B cell (primary cell): ENCODE data around the gene FBH1. TPM values are rescaled to one million over a fixed set of nuclear protein-coding genes. Genes with fewer than 3 reads are reported as not detected.

Experiments used
- ATAC-seq: fragments of 200-7000 bp; cut with Tn5 transposase; one replicate; pipeline ENCODE4 v1.10.0; 2021; ENCODE audit warnings: low read depth, mild to moderate bottlenecking, moderate number of reproducible peaks, moderate library complexity
- CTCF ChIA-PET: fragments of 350-600 bp; sonication (Branson Sonifier 250); formaldehyde crosslinking; loops from one replicate; lab custom pipeline; 2021; ENCODE audit warnings: antibody characterized with exemption, inconsistent platforms; lab: Charles Lee
- POLR2A ChIA-PET: fragments of 350-600 bp; sonication (Branson Sonifier 250); formaldehyde crosslinking; loops from one replicate; lab custom pipeline; 2021; ENCODE audit warnings: antibody characterized with exemption; lab: Charles Lee
- DNase-seq: peaks from one replicate; pipeline ENCODE4 v3.0.0; 2013
- H2AFZ ChIP-seq: 2 replicates; pipeline ENCODE4 v1.6.1; 2012; ENCODE audit warnings: mild to moderate bottlenecking, low read depth, low read length; ENCODE audit not compliant: insufficient read depth, poor library complexity, severe bottlenecking
- H3K27ac ChIP-seq, 2 donors: 1 replicate in 1 of 2; 2 replicates in 1 of 2; pipeline ENCODE4 v1.5.1; 2012 to 2013; ENCODE audit warnings: low read length in 2 of 2, mild to moderate bottlenecking in 2 of 2, moderate library complexity in 1 of 2
- H3K27me3 ChIP-seq, 4 experiments: fragments of 200-600 bp in 1 of 4; sonication (generic) in 1 of 4; replicated peaks in 1 of 4; 1 replicate in 2 of 4; 2 replicates in 2 of 4; pipeline versions ENCODE4 v1.6.1 to v1.7.0; 2013 to 2016; ENCODE audit warnings: low read length in 3 of 4, mild to moderate bottlenecking in 2 of 4, mixed read lengths in 1 of 4, moderate library complexity in 1 of 4; ENCODE audit not compliant: insufficient read depth in 4 of 4, control insufficient read depth in 3 of 4; ENCODE audit errors: control extremely low read depth in 1 of 4
- H3K36me3 ChIP-seq, 2 experiments: replicated peaks in 1 of 2; 1 replicate in 1 of 2; 2 replicates in 1 of 2; pipeline versions ENCODE4 v1.6.1 to v1.7.1; 2013; ENCODE audit warnings: low read length in 1 of 2; ENCODE audit not compliant: insufficient read depth in 2 of 2, control insufficient read depth in 1 of 2; ENCODE audit errors: control extremely low read depth in 1 of 2, extremely low read depth in 1 of 2
- H3K4me1 ChIP-seq, 2 donors: fragments of 200-600 bp in 1 of 2; sonication (generic) in 1 of 2; 1 replicate in 1 of 2; 2 replicates in 1 of 2; pipeline versions ENCODE4 v1.5.1 to v1.6.1; 2013 to 2017; ENCODE audit warnings: low read length in 2 of 2; ENCODE audit not compliant: control insufficient read depth in 2 of 2, insufficient read depth in 2 of 2
- H3K4me2 ChIP-seq: replicated peaks from 2 replicates; pipeline ENCODE3; 2012; ENCODE audit warnings: mild to moderate bottlenecking, low read depth, low read length; ENCODE audit not compliant: poor library complexity, severe bottlenecking
- H3K4me3 ChIP-seq, 5 experiments: fragments of 200-600 bp in 1 of 5; sonication (generic) in 1 of 5; 1 replicate in 3 of 5; 2 replicates in 2 of 5; pipeline versions ENCODE4 v1.5.1 to v1.7.0; 2011 to 2016; ENCODE audit warnings: low read length in 4 of 5, mild to moderate bottlenecking in 4 of 5, low read depth in 2 of 5, control low read depth in 1 of 5, moderate library complexity in 1 of 5; ENCODE audit not compliant: insufficient read depth in 1 of 5; ENCODE audit errors: control extremely low read depth in 1 of 5, extremely low read depth in 1 of 5
- H3K79me2 ChIP-seq: fragments of 200-600 bp; sonication (generic); one replicate; pipeline ENCODE4 v1.6.0; 2016; ENCODE audit warnings: low read length; ENCODE audit not compliant: control insufficient read depth, insufficient read depth
- H3K9ac ChIP-seq: fragments of 200-600 bp; sonication (generic); 2 replicates; pipeline ENCODE4 v1.6.1; 2017; ENCODE audit warnings: mild to moderate bottlenecking, low read length, moderate library complexity
- H3K9me3 ChIP-seq, 3 donors: one replicate each; pipeline versions ENCODE4 v1.6.1 to v1.7.1; 2013; ENCODE audit warnings: low read length in 2 of 3; ENCODE audit not compliant: control insufficient read depth in 2 of 3, insufficient read depth in 1 of 3; ENCODE audit errors: control extremely low read depth in 1 of 3
- H4K20me1 ChIP-seq: 2 replicates; pipeline ENCODE4 v1.6.0; 2012; ENCODE audit warnings: mild to moderate bottlenecking, low read length; ENCODE audit not compliant: insufficient read depth, control insufficient read depth, poor library complexity, severe bottlenecking
- H3K27ac Mint-ChIP-seq: one replicate; pipeline ENCODE4 v1.8.0; 2021; ENCODE audit warnings: mixed read lengths
- H3K27me3 Mint-ChIP-seq: one replicate; pipeline ENCODE4 v1.8.0; 2021; ENCODE audit warnings: mixed read lengths
- H3K4me1 Mint-ChIP-seq: one replicate; pipeline ENCODE4 v1.8.0; 2021; ENCODE audit warnings: mixed read lengths
- H3K4me3 Mint-ChIP-seq: one replicate; pipeline ENCODE4 v1.8.0; 2021; ENCODE audit warnings: mixed read lengths
- H3K9me3 Mint-ChIP-seq: one replicate; pipeline ENCODE4 v1.8.0; 2022; ENCODE audit warnings: mixed read lengths; ENCODE audit not compliant: insufficient read depth
- EZH2 ChIP-seq: IDR thresholded peaks from 2 replicates; pipeline ENCODE4 v1.6.1; 2012; ENCODE audit warnings: borderline replicate concordance, low read depth, mild to moderate bottlenecking, moderate library complexity, low read length; ENCODE audit not compliant: insufficient read depth, poor library complexity, severe bottlenecking
- WGBS: methylation state at CpG from one replicate; pipeline ENCODE4 v1.1.5; 2013; ENCODE audit warnings: missing lambda C conversion rate; ENCODE audit not compliant: insufficient coverage; 5-methylcytosine and 5-hydroxymethylcytosine counted together
- intact Hi-C: fragments of 100-400 bp; cut with micrococcal nuclease; formaldehyde crosslinking; loops from one replicate; pipeline ENCODE4 v1.10.0; 2022
- polyA plus RNA-seq: library from polyadenylated mRNA; depleted of rRNA; stranded (reverse); fragments of >200 nt; gene quantifications from 2 replicates; pipeline ENCODE4 v1.2.3, GENCODE V29; 2012
- total RNA-seq, 2 donors: library from RNA; stranded (reverse); fragments of 120-200 nt in 1 of 2; gene quantifications; 1 replicate in 1 of 2; 2 replicates in 1 of 2; pipeline versions ENCODE4 v1.2.3 to v1.2.4, GENCODE V29; 2013 to 2022
- TF ChIP-seq, protein P1 (sequence below): fragments of 200-600 bp; IDR thresholded peaks from one replicate; pipeline ENCODE4 v1.8.0; 2022; ENCODE audit warnings: antibody characterized with exemption, mild to moderate bottlenecking

FBH1 gene
- total and polyA plus RNA-seq, 2 donors (not counting 1 experiment from before 2014, with no cell fraction given): 86.4 to 129 TPM

DNA sequence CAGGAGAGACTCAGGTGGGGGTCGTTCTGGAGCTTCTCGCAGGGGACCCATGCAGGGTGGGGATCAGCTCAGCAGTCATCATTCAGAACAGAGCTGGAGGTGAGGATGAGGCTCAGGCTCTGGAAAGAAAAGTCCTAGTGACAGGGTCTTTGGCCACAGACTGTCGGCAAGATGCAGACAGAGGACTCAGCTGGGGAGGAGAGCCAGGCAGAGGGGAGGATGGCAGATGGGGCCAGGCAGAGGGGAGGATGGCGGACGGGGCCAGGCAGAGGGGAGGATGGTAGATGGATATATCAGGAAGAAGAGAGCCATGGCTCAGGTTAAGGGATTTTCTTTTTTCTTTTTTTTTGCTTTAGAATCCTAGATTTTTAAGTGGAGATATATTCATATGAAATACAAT, 95.0 kb downstream of the FBH1 start:
- no peak for TF ChIP-seq EZH2
- TF ChIP-seq, protein P1, sequence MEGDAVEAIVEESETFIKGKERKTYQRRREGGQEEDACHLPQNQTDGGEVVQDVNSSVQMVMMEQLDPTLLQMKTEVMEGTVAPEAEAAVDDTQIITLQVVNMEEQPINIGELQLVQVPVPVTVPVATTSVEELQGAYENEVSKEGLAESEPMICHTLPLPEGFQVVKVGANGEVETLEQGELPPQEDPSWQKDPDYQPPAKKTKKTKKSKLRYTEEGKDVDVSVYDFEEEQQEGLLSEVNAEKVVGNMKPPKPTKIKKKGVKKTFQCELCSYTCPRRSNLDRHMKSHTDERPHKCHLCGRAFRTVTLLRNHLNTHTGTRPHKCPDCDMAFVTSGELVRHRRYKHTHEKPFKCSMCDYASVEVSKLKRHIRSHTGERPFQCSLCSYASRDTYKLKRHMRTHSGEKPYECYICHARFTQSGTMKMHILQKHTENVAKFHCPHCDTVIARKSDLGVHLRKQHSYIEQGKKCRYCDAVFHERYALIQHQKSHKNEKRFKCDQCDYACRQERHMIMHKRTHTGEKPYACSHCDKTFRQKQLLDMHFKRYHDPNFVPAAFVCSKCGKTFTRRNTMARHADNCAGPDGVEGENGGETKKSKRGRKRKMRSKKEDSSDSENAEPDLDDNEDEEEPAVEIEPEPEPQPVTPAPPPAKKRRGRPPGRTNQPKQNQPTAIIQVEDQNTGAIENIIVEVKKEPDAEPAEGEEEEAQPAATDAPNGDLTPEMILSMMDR: no peak
- peaks cover 12% of the 10 kb centered on the region for H3K4me1 Mint-ChIP-seq
- ChIA-PET POLR2A (no interaction called here), CTCF (interaction anchor here (0.6 kb wide), 1 partner anchor 9 kb away, joined by 3 read pairs; no protein-coding TSS in a partner anchor)
- Histone ChIP-seq H3K4me3 (no peak overlapping the region), H3K79me2 (no peaks in the 10 kb centered on the region), H3K27ac (no peak overlapping the region), H3K4me2 (no peak overlapping the region), H4K20me1 (no peaks in the 10 kb centered on the region), H3K9ac (no peak overlapping the region), H3K9me3 (no peaks in the 10 kb centered on the region), H3K27me3 (peaks cover 0 to 3% (median 0%) of the 10 kb centered on the region in 4 experiments), H2AFZ (no peak overlapping the region), H3K4me1 (peaks cover 7 to 9% of the 10 kb centered on the region in 2 donors), H3K36me3 (no peaks in the 10 kb centered on the region)
- no peaks in the 10 kb centered on the region for H3K9me3 Mint-ChIP-seq
- H3K4me3 Mint-ChIP-seq: no peak overlapping the region
- intact Hi-C loops: no loop called here
- 100% methylated on average over 5 of the region's 5 CpGs for WGBS
- H3K27ac Mint-ChIP-seq: no peak overlapping the region
- H3K27me3 Mint-ChIP-seq: no peaks in the 10 kb centered on the region
- no peak for ATAC-seq
- DNase-seq: no peak

Other genes with a start within 250 kb of the FBH1 start
- gene ASB13, start 223.6 kb upstream of the FBH1 start, total RNA-seq: 4.4 and 7.1 TPM in 2 replicates
- 2.5 and 3.1 TPM in 2 replicates for gene ASB13, start 223.6 kb upstream of the FBH1 start, polyA plus RNA-seq
- gene TASOR2, start 205.4 kb upstream of the FBH1 start, total RNA-seq: 68.6 and 69.6 TPM in 2 replicates
- 12.3 and 16.9 TPM in 2 replicates for gene TASOR2, start 205.4 kb upstream of the FBH1 start, polyA plus RNA-seq
- gene GDI2, start 76.8 kb upstream of the FBH1 start, total RNA-seq: 187 and 189 TPM in 2 replicates
- gene GDI2, start 76.8 kb upstream of the FBH1 start, polyA plus RNA-seq: 91.1 and 110 TPM in 2 replicates
- 12.6 and 13.1 TPM in 2 replicates for gene ANKRD16, start 350 bp upstream of the FBH1 start, total RNA-seq
- gene ANKRD16, start 350 bp upstream of the FBH1 start, polyA plus RNA-seq: 6.6 and 10.9 TPM in 2 replicates
- gene IL15RA, start 87.3 kb downstream of the FBH1 start, total RNA-seq: 6.8 and 9.3 TPM in 2 replicates
- gene IL15RA, start 87.3 kb downstream of the FBH1 start, polyA plus RNA-seq: 4.6 and 9.6 TPM in 2 replicates
- 52.7 and 56.7 TPM in 2 replicates for gene IL2RA, start 172.1 kb downstream of the FBH1 start, total RNA-seq
- gene IL2RA, start 172.1 kb downstream of the FBH1 start, polyA plus RNA-seq: 3.8 and 7.2 TPM in 2 replicates
- gene RBM17, start 198.8 kb downstream of the FBH1 start, total RNA-seq: 162 and 168 TPM in 2 replicates
- 34.7 and 48.2 TPM in 2 replicates for gene RBM17, start 198.8 kb downstream of the FBH1 start, polyA plus RNA-seq